ENCODE data around the gene SMOC2.

SMOC2 gene

GRCh38 chr6:168493976-168494375 lies 53.0 kb downstream of the SMOC2 start:
- no peak for DNase-seq (ENCODE audit: low read depth)

GRCh38 chr6:168494726-168495125 lies 53.7 kb downstream of the SMOC2 start:
- DNase-seq (ENCODE audit: low read depth): no peak

DNA sequence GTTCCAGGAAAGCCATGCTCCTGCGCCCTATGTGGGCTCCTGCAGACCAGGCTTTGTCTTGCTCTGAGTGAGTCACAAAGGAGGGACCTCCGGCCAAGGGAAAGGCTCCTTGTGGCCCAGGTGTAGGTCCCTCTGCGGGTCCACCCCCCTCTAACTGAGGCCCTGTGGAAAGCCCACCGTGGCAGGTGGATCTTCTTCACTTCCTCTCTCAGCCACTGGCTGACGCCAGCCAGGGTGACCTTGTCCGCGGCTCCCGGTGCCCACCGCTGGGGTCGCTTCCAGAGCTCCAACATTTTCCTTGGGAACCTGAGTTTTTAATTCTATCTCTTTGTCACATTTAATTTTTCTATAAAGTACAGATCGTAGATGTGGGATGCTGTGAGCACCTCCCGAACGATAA lies 54.1 kb downstream of the SMOC2 start:
- DNase-seq (ENCODE audit: low read depth): no peak

- no peak for DNase-seq (ENCODE audit: low read depth)
Measured at GRCh38 chr6:168495636-168496035, 54.7 kb downstream of the SMOC2 start.

DNA sequence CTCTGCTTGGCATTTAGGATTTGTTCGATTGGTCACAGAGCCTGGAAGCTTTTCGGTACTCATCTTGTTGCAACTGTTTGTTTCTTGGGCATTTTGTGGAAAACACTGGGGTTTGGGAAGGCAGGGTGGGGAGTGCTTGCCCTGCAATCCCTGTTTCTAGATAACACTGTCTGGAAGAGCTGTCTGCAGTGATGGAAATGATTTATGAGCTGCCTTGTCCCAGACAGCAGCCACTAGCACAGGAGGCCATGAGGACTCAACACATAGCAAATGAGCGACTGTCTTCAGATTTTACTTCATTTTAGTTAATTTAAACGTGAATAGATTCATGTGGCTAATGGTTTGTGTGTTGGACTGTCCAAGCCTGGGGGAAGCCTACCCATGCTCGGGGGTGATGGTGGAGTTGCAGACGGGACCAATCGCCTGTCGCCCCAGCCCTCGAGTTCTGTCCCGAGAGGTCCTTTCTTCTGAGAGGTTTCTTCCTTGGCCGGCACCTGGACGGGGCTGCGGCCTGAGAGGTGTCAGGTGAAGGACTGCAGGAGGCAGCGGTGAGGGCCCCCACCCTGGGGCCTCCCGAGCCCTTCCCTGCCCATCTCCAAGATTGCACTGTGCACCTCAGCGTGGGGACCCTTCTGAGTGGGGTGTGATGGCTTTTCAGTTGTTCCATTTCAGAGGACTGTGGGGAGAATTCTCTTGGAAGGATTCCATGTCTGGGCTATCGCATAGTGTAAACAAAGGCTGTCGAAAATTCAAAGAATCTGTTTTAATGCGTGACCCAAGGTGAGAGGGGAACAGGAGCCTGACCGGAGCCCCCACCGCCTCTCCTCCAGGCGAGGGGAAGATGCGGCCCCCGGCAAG lies 55.4 kb downstream of the SMOC2 start:
- DNase-seq (ENCODE audit: low read depth): no peak

DNA sequence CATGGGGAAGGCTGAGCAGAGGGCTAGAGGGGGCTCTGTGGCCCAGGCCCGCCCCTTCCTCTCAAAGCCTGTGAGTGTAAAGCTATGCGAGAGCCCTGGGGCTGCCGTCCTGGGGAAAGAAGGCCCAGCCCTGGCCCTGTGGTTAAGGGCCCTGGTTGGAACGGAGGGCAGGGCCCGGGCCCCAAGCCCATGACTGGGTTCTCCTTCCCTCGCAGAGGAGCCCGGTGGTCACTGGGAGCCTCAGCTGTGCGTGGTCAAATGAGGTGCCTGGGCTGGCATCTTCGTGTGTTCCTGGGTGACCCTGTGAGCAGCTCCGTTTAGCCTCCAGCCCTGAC lies 56.0 kb downstream of the SMOC2 start:
- DNase-seq (ENCODE audit: low read depth): no peak

GRCh38 chr6:168497381-168497780 lies 56.4 kb downstream of the SMOC2 start:
- DNase-seq (ENCODE audit: low read depth): no peak

GRCh38 chr6:168498161-168498843 lies 57.3 kb downstream of the SMOC2 start:
- no peak for DNase-seq (ENCODE audit: low read depth)

DNA sequence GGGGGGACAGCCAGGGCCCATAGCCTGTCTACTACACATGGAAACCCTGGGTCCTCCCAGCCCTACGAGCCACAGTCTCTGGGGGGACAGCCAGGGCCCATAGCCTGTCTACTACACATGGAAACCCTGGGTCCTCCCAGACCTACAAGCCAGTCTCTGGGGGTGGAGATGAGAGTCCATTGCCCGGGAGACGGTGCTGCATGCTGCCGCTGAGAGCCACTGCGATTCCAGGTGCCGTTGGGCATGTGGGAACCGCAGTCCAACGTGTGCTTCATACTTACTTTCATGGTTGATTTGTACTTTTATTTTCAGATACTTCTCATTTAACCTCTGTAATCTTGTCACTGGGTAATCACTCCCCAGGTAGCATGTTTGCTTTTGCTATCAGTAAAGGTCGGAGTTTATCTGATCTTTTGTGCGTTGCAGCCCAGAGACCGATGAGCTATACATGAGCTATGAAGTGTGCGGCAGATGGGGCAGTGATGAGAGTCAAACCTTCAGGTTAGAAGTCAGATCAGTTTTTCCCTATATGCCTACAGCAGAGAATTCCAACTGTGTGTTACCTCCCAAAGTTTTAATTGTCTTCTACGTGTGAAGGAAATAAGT lies 58.2 kb downstream of the SMOC2 start:
- no peak for DNase-seq (ENCODE audit: low read depth)

- DNase-seq (ENCODE audit: low read depth): no peak
Measured at GRCh38 chr6:168500519-168500918, 59.5 kb downstream of the SMOC2 start.

GRCh38 chr6:168501561-168501960 lies 60.6 kb downstream of the SMOC2 start:
- no peak for DNase-seq (ENCODE audit: low read depth)

- DNase-seq (ENCODE audit: low read depth): no peak
Measured at GRCh38 chr6:168504366-168504765, 63.4 kb downstream of the SMOC2 start.

DNA sequence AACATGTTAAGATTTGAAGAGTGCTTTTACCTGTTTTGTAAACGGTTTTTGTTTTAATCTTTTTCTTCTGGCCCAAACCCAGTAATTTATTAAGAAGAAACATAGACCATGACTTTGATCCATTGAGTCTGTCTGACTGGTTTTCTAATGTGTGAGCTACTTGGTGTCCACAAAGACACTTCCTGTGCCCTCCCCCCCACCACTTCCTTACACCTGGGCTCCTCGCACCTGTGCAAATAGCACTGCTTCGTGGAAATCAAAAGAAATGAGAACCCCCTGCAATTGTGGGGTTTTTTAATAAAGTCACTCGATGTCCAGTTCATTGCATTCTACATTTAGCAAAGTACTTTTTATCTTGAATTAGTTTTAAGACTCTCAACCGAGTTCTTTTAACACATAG lies 65.5 kb downstream of the SMOC2 start:
- no peak for DNase-seq (ENCODE audit: low read depth)

GRCh38 chr6:168507297-168507696 lies 66.3 kb downstream of the SMOC2 start:
- no peak for DNase-seq (ENCODE audit: low read depth)

- no peak for DNase-seq (ENCODE audit: low read depth)
Measured at GRCh38 chr6:168507730-168508129, 66.7 kb downstream of the SMOC2 start.

DNA sequence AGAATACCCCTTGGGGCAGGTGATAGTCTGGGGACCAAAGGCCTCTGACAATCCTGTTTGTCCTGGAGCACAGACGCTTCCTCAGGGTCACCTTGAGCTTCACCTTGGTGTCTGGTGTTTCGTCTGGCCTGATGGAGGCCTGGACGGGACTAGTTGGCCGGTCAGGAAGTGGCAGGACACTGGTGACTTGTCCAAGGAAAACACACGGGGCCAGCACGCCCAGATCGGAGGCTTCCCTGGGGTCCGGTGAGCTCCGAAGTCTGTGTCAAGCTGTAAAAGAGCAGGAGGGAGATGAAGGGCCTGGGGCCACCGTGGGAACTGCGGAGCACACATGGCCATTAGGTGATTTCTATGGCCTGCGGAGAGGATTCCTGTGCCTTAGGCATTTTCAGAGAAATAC lies 67.9 kb downstream of the SMOC2 start:
- no peak for DNase-seq (ENCODE audit: low read depth)

DNA sequence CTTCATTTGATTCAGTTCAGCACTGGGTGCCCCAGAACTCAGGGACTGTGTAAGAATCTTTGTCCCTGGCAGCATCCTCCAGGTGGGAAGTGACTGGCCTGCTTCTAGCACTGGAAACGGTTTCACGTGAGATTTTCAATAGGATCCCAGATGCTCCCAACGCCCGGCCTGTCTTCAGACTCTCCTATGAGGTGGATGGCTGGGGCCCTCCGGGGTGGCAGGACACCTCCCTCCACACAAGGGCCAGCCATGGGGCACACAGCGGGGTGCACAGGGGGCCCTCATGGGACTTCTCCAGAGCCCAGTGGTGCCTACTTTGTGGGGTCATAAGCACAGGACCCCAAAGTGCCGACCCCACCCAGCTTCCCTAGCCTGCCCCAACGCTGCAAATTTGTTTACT lies 72.8 kb downstream of the SMOC2 start:
- DNase-seq (ENCODE audit: low read depth): no peak

GRCh38 chr6:168514216-168514615 lies 73.2 kb downstream of the SMOC2 start:
- no peak for DNase-seq (ENCODE audit: low read depth)

DNA sequence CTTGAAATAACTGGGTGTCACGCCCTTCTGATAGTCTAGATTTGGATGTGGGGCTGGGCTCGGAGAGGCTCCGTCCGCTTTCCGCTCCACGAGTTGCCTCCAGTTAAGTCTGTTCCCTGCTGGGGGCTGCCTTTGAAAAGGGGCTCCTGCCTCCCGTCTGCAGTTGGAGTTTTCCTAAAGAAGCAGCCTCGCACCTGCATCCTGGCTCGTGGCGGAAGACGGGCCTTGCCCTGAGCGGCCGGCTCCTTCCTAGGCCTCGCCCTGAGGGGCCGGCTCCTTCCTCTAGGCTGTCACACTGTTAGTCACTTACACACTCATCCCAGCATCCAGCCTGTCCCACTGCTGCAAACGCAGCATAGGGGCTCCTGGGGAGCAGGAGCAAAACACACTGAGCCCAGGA lies 74.4 kb downstream of the SMOC2 start:
- DNase-seq (ENCODE audit: low read depth): no peak

DNA sequence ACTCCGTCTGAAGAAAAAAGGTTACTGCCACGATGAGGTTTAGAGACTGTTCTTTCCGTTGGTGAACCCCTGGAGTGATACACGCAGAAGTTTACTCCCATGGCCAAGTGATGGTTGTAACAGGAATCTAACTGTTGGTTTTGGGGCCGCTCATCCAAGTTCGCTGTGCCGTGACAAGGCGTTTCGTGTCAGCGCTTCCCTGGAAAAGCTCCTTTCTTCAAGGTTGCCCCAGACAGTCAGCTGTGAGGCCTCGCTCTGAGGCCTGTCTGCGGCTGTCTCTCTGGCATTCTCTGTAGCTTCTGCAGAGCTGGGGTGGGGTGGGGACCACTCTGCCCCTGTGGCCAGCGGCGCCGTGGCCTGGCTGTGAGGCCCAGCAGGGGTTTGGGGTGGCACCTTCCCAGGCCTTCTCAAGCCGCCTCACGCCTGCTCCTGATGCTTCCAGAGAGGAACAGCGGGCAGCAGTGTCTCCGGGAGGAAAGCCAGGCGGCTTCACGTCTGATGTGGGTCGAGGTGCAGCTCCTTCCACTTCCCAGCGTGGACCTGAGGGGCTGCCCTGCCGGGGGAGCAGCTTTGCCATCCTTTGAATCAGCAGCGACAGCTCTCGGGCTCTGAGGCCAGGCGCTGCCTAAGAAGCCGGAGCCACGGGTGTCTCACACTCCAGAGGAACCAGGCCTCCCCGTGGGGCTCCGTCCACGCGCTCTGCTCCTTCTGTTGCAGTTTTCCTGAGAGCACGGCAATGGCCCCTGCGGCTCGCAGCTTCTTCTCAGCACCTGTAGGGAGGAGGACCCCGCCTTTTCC lies 76.2 kb downstream of the SMOC2 start:
- no peak for DNase-seq (ENCODE audit: low read depth)

DNA sequence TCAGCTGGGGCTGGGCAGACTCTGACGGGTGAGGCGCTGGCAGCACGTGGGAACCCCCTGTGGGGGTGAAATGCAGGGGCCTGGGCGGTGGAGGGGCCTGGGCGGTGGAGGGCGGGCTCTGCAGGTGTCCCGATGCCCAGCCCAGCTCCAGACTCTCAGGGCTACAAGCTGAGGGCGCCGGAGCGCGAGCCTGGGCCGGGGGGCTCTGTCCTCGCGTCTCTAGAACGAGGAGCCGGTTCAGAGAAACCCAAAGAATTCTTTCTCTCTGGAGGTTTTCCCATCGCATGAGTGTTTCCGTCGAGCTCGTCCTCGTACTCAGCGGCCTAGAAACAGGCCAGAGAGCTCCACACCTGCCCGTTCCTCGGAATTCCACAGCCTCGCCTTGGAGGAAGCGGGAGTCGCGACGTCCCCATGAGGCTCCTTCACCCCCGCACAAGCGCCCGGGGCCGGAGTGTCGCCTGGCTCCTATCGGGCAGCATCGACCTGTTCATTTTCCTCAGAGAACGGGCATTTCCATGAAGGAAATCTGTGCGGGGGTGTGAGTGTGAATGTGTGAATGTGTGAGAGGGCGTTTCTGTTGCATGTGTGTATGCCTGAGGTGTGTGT lies 76.9 kb downstream of the SMOC2 start:
- DNase-seq (ENCODE audit: low read depth): no peak

GRCh38 chr6:168518348-168518745 lies 77.4 kb downstream of the SMOC2 start:
- no peak for DNase-seq (ENCODE audit: low read depth)
